Osteoblast (primary cell): Measurements from ENCODE around the gene RASL11B. TPM values are rescaled to one million over a fixed set of nuclear protein-coding genes. Genes with fewer than 3 reads are reported as not detected.

Experiments used
- DNase-seq: peaks from one replicate; pipeline ENCODE4 v3.0.0; 2011; ENCODE audit warnings: low spot score, mixed read lengths; ENCODE audit not compliant: insufficient read length; ENCODE audit errors: missing footprints
- H2AFZ ChIP-seq: 2 replicates; pipeline ENCODE4 v1.6.0; 2011; ENCODE audit warnings: mild to moderate bottlenecking, low read length
- H3K27ac ChIP-seq: 2 replicates; pipeline ENCODE4 v1.5.1; 2011; ENCODE audit warnings: mild to moderate bottlenecking, low read depth, low read length, moderate library complexity
- H3K27me3 ChIP-seq: 2 replicates; pipeline ENCODE4 v1.6.0; 2012; ENCODE audit warnings: mild to moderate bottlenecking, control low read depth, inconsistent platforms, low read length, moderate library complexity; ENCODE audit not compliant: insufficient read depth
- H3K36me3 ChIP-seq: 2 replicates; pipeline ENCODE4 v1.5.1; 2011; ENCODE audit warnings: mild to moderate bottlenecking, low read length, control low read depth, moderate library complexity; ENCODE audit not compliant: insufficient read depth
- H3K4me1 ChIP-seq: 2 replicates; pipeline ENCODE4 v1.5.1; 2011; ENCODE audit warnings: mild to moderate bottlenecking, low read length, control low read depth, moderate library complexity; ENCODE audit not compliant: insufficient read depth
- H3K4me2 ChIP-seq: 2 replicates; pipeline ENCODE4 v1.6.0; 2011; ENCODE audit warnings: mild to moderate bottlenecking, low read length; ENCODE audit not compliant: insufficient read depth
- H3K4me3 ChIP-seq: fragments of 200-600 bp; sonication (generic); 3 replicates; pipeline ENCODE4 v1.5.1; 2012; ENCODE audit warnings: mild to moderate bottlenecking, low read length, inconsistent platforms; ENCODE audit not compliant: insufficient read depth
- H3K79me2 ChIP-seq: 2 replicates; pipeline ENCODE4 v1.6.0; 2012; ENCODE audit warnings: mild to moderate bottlenecking, low read length, control low read depth, inconsistent platforms; ENCODE audit not compliant: insufficient read depth
- H3K9me3 ChIP-seq: 2 replicates; pipeline ENCODE4 v1.5.1; 2011; ENCODE audit warnings: low read depth, low read length, control low read depth
- H4K20me1 ChIP-seq: 2 replicates; pipeline ENCODE4 v1.6.0; 2012; ENCODE audit warnings: mild to moderate bottlenecking, low read length, control low read depth; ENCODE audit not compliant: insufficient read depth
- CTCF ChIP-seq: IDR thresholded peaks from 2 replicates; pipeline ENCODE4 v1.5.1; 2011; ENCODE audit warnings: mild to moderate bottlenecking, low read depth, low read length, moderate library complexity; ENCODE audit errors: extremely low read depth
- total RNA-seq: library from RNA; depleted of rRNA; stranded (reverse); fragments of >200 nt; gene quantifications from 2 replicates; pipeline ENCODE4 v1.2.3, GENCODE V29; 2012

The RASL11B gene
- total RNA-seq, 1 donor = under 0.01 TPM

- DNase-seq = no peak
- Histone ChIP-seq H3K79me2 (no peaks in the 10 kb centered on the region), H2AFZ (no peak overlapping the region), H3K4me3 (no peak overlapping the region), H3K4me2 (no peak overlapping the region), H3K27me3 (no peaks in the 10 kb centered on the region), H4K20me1 (no peaks in the 10 kb centered on the region), H3K9me3 (no peaks in the 10 kb centered on the region), H3K36me3 (no peaks in the 10 kb centered on the region), H3K27ac (no peak overlapping the region), H3K4me1 (peaks cover 2% of the 10 kb centered on the region)
- no peak for TF ChIP-seq CTCF
These were observed 8.1 kb downstream of the RASL11B start for GRCh38 chr4:52870225-52870624.

- no peak for DNase-seq
- H4K20me1 ChIP-seq = no peaks in the 10 kb centered on the region
- H3K4me2 ChIP-seq = no peak overlapping the region
- H3K27me3 ChIP-seq = no peaks in the 10 kb centered on the region
- no peak overlapping the region for H3K27ac ChIP-seq
- no peaks in the 10 kb centered on the region for H3K36me3 ChIP-seq
- TF ChIP-seq CTCF = no peak
- H3K9me3 ChIP-seq = no peaks in the 10 kb centered on the region
- no peaks in the 10 kb centered on the region for H3K79me2 ChIP-seq
- no peak overlapping the region for H2AFZ ChIP-seq
- H3K4me1 ChIP-seq = no peaks in the 10 kb centered on the region
- H3K4me3 ChIP-seq = no peak overlapping the region
These were observed 11.1 kb downstream of the RASL11B start for GRCh38 chr4:52873191-52873590.

GRCh38 chr4:52873861-52874343 lies 11.8 kb downstream of the RASL11B start:
- no peaks in the 10 kb centered on the region for H3K36me3 ChIP-seq
- H2AFZ ChIP-seq = no peak overlapping the region
- no peaks in the 10 kb centered on the region for H3K27me3 ChIP-seq
- H3K4me3 ChIP-seq = no peak overlapping the region
- DNase-seq = no peak
- TF ChIP-seq CTCF = no peak
- no peaks in the 10 kb centered on the region for H3K4me1 ChIP-seq
- no peak overlapping the region for H3K4me2 ChIP-seq
- H3K9me3 ChIP-seq = no peaks in the 10 kb centered on the region
- no peaks in the 10 kb centered on the region for H3K79me2 ChIP-seq
- no peaks in the 10 kb centered on the region for H4K20me1 ChIP-seq
- no peak overlapping the region for H3K27ac ChIP-seq

GRCh38 chr4:52874948-52875347 lies 12.8 kb downstream of the RASL11B start:
- Histone ChIP-seq H2AFZ (no peak overlapping the region), H3K36me3 (no peaks in the 10 kb centered on the region), H3K27ac (no peak overlapping the region), H3K4me1 (no peaks in the 10 kb centered on the region), H3K9me3 (no peaks in the 10 kb centered on the region), H3K4me2 (no peak overlapping the region), H3K4me3 (no peak overlapping the region), H3K79me2 (no peaks in the 10 kb centered on the region), H4K20me1 (no peaks in the 10 kb centered on the region), H3K27me3 (no peaks in the 10 kb centered on the region)
- DNase-seq = no peak
- no peak for TF ChIP-seq CTCF
